ENCODE data around the gene TTK.

Gene TTK

GRCh38 chr6:79984261-79984660 lies 20.2 kb upstream of the TTK start:
- DNase-seq (ENCODE audit: low spot score): no peak
- Histone ChIP-seq H3K27ac (no peak overlapping the region), H3K4me3 (no peak overlapping the region)
- TF ChIP-seq, protein P1, sequence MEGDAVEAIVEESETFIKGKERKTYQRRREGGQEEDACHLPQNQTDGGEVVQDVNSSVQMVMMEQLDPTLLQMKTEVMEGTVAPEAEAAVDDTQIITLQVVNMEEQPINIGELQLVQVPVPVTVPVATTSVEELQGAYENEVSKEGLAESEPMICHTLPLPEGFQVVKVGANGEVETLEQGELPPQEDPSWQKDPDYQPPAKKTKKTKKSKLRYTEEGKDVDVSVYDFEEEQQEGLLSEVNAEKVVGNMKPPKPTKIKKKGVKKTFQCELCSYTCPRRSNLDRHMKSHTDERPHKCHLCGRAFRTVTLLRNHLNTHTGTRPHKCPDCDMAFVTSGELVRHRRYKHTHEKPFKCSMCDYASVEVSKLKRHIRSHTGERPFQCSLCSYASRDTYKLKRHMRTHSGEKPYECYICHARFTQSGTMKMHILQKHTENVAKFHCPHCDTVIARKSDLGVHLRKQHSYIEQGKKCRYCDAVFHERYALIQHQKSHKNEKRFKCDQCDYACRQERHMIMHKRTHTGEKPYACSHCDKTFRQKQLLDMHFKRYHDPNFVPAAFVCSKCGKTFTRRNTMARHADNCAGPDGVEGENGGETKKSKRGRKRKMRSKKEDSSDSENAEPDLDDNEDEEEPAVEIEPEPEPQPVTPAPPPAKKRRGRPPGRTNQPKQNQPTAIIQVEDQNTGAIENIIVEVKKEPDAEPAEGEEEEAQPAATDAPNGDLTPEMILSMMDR (IDR thresholded peaks at IDR 0.05): no peak

GRCh38 chr6:79985128-79985527 lies 19.3 kb upstream of the TTK start:
- Histone ChIP-seq H3K4me3 (no peak overlapping the region), H3K27ac (no peak overlapping the region)
- TF ChIP-seq, protein P1 (IDR thresholded peaks at IDR 0.05): no peak
- no peak for DNase-seq (ENCODE audit: low spot score)

DNA sequence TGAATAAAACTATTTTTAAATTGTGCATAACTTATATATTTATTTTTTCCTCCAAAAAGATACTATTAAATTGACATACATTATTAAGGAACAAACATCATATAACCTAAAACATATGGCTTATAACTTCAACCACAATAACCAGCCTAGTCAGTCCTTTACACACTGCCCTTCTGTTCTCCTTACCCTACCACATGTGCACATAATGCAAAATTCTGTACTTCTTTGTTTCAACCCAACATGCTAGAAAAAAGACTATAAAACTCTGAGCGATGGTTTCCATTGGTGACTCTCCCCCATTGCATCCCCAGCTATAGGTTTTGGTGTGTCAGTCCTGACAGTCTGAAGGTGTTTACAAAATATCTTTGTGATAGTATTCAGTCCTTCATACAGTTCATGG lies 14.8 kb upstream of the TTK start:
- H3K4me3 ChIP-seq: no peak overlapping the region
- TF ChIP-seq, protein P1 (IDR thresholded peaks at IDR 0.05): no peak
- no peak for DNase-seq (ENCODE audit: low spot score)
- no peak overlapping the region for H3K27ac ChIP-seq

DNA sequence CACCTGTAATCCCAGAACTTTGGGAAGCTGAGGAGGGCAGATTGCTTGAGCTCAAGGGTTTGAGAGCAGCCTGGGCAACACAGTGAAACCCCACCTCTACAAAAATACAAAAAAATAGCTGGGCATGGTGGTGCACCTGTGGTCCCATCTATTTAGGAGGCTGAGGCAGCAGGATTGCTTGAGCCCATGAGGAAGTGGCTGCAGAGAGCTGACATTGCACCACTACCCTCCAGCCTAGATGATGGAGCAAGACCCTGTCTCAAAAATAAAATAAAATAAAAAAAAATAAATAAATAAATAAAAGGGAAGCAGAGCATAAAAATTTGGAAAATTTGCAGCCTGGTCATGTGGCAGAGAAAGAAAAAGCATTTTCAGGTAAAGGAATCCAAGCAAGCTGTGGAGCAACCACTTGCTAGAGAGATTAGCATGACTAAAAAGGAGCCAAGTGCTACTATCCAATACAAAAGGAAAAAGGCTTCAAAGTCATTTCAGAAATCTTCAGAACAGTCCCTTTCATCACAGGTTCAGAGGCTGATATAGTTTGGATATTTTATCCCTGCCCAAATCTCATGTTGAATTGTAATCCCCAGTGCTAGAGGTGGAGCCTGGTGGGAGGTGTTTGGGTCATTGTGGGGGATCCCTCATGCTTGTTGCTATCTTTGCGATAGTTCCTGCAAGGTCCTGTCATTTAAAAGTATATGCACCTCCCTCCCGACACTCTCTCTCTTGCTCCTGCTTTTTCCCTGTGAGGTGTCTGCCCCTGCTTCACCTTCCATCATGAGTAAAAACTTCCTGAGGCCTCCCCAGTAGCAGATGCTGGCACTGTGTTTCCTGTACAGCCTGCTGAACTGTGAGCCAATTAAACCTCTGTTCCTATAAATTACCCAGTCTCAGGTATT lies 11.2 kb upstream of the TTK start:
- TF ChIP-seq, protein P1 (IDR thresholded peaks at IDR 0.05): no peak
- DNase-seq (ENCODE audit: low spot score): no peak
- Histone ChIP-seq H3K4me3 (no peak overlapping the region), H3K27ac (no peak overlapping the region)

- H3K27ac ChIP-seq: no peak overlapping the region
- TF ChIP-seq, protein P1 (IDR thresholded peaks at IDR 0.05): no peak
- H3K4me3 ChIP-seq: no peak overlapping the region
- no peak for DNase-seq (ENCODE audit: low spot score)
These were observed 10.5 kb upstream of the TTK start for GRCh38 chr6:79993911-79994309.

- TF ChIP-seq, protein P1 (IDR thresholded peaks at IDR 0.05): no peak
- Histone ChIP-seq H3K4me3 (no peak overlapping the region), H3K27ac (no peak overlapping the region)
- no peak for DNase-seq (ENCODE audit: low spot score)
These were observed 6.7 kb upstream of the TTK start for GRCh38 chr6:79997728-79998127.

GRCh38 chr6:80001337-80001736 lies 3.1 kb upstream of the TTK start:
- TF ChIP-seq, protein P1 (IDR thresholded peaks at IDR 0.05): no peak
- H3K27ac ChIP-seq: no peak overlapping the region
- no peak for DNase-seq (ENCODE audit: low spot score)

More at GRCh38 chr6:80001337-80001736, 3.1 kb upstream of the TTK start:
- H3K4me3 ChIP-seq: no peak overlapping the region
